HFFc6 (cell line): ENCODE results near the gene ETDA. TPM values are rescaled to one million over a fixed set of nuclear protein-coding genes. Genes with fewer than 3 reads are reported as not detected.

Experiments used
- DNase-seq: peaks from one replicate; pipeline ENCODE4 v3.0.0-alpha.2; 2018
- H3K27ac Mint-ChIP-seq: 2 replicates; pipeline ENCODE4 v1.8.0; 2020; ENCODE audit warnings: mild to moderate bottlenecking, mixed read lengths
- H3K27me3 Mint-ChIP-seq: 2 replicates; pipeline ENCODE4 v1.8.0; 2021; ENCODE audit warnings: mild to moderate bottlenecking, moderate library complexity, mixed read lengths; ENCODE audit not compliant: insufficient read depth
- H3K36me3 Mint-ChIP-seq: 2 replicates; pipeline ENCODE4 v1.8.0; 2021; ENCODE audit warnings: low read depth, mixed read lengths
- H3K4me1 Mint-ChIP-seq: 2 replicates; pipeline ENCODE4 v1.8.0; 2020; ENCODE audit warnings: low read depth, mixed read lengths
- H3K4me3 Mint-ChIP-seq: 2 replicates; pipeline ENCODE4 v1.8.0; 2020; ENCODE audit warnings: mild to moderate bottlenecking, moderate library complexity, mixed read lengths
- H3K9me3 Mint-ChIP-seq: 2 replicates; pipeline ENCODE4 v1.8.0; 2020; ENCODE audit warnings: mild to moderate bottlenecking, mixed read lengths
- CTCF ChIP-seq: fragments of 200-600 bp; sonication (generic); IDR thresholded peaks from 2 replicates; pipeline ENCODE4 v1.5.0; 2021; ENCODE audit warnings: antibody characterized with exemption, mild to moderate bottlenecking
- total RNA-seq, 6 experiments: library from RNA; stranded (reverse); fragmentation: NEBNext Ultra II Directional; extraction: Animal tissue kit (Norgen Biotek cat#: 25700); gene quantifications; 2 replicates in 1 of 6; 3 replicates in 5 of 6; pipeline ENCODE4 v1.2.3, GENCODE V29; 2021

Gene ETDA
- total RNA-seq, 6 experiments from 2014 or later: not detected

- Mint-ChIP-seq H3K27ac (no peak overlapping the region), H3K4me1 (peaks cover 11% of the 10 kb centered on the region), H3K4me3 (no peak overlapping the region), H3K27me3 (no peaks in the 10 kb centered on the region; the same call in 1 of the 2 replicates), H3K9me3 (peaks cover 3% of the 10 kb centered on the region; the same call in 1 of the 2 replicates), H3K36me3 (peaks cover 11% of the 10 kb centered on the region)
- TF ChIP-seq CTCF: no peak
- DNase-seq: no peak
Observed at GRCh38 chrX:135295944-135296305, 44.1 kb downstream of the ETDA start.

- Mint-ChIP-seq H3K27ac (no peak overlapping the region), H3K4me3 (no peak overlapping the region), H3K27me3 (no peaks in the 10 kb centered on the region), H3K36me3 (no peaks in the 10 kb centered on the region; the same call in 1 of the 2 replicates), H3K4me1 (peaks cover 9% of the 10 kb centered on the region), H3K9me3 (no peaks in the 10 kb centered on the region)
- DNase-seq: no peak
- TF ChIP-seq CTCF: no peak
Observed at GRCh38 chrX:135302269-135302873, 50.5 kb downstream of the ETDA start.

Other genes with a start within 250 kb of the ETDA start
- gene RTL8B, start 229.5 kb upstream of the ETDA start, total RNA-seq: 10 to 100 TPM; 28.0 to 33.3 (median 30.9) TPM
- 100 to 1,000 TPM; 245 to 320 (median 263) TPM for gene RTL8C, start 219.7 kb upstream of the ETDA start, total RNA-seq
- 10 to 100 TPM; 37.1 to 51.0 (median 40.4) TPM for gene RTL8A, start 199.9 kb upstream of the ETDA start, total RNA-seq
- gene SMIM10L2B, start 153.3 kb upstream of the ETDA start, total RNA-seq: under 1 TPM; 0.26 to 0.69 (median 0.38) TPM
- not detected for gene ETDB, start 131.5 kb upstream of the ETDA start, total RNA-seq
- not detected for gene CT55, start 80.7 kb upstream of the ETDA start, total RNA-seq
- gene ETDC, start 57.4 kb downstream of the ETDA start, total RNA-seq: not detected
- gene ZNF75D, start 92.0 kb downstream of the ETDA start, total RNA-seq: 1 to 10 TPM; 4.1 to 5.3 (median 5.0) TPM
- 1 to 10 TPM; 4.1 to 5.1 (median 4.6) TPM for gene ZNF449, start 92.7 kb downstream of the ETDA start, total RNA-seq
- not detected for gene SMIM10L2A, start 169.9 kb downstream of the ETDA start, total RNA-seq